Activated T-cell treated with anti-CD3 and anti-CD28 coated beads, Interleukin-2, amount 50 U/mL, for 24 hours (primary cell): Measurements from ENCODE around the gene KIAA1755.

Experiments
- DNase-seq: peaks from one replicate; pipeline ENCODE4 v3.0.0-alpha.2; 2020
- H3K27ac Mint-ChIP-seq: 2 replicates; pipeline ENCODE4 v1.8.0; 2020; ENCODE audit warnings: mild to moderate bottlenecking, mixed read lengths
- H3K27me3 Mint-ChIP-seq: 2 replicates; pipeline ENCODE4 v1.8.0; 2020; ENCODE audit warnings: mixed read lengths
- H3K36me3 Mint-ChIP-seq: 2 replicates; pipeline ENCODE4 v1.8.0; 2020; ENCODE audit warnings: low read depth, mixed read lengths
- H3K4me1 Mint-ChIP-seq: 2 replicates; pipeline ENCODE4 v1.8.0; 2020; ENCODE audit warnings: low read depth, mixed read lengths
- H3K4me3 Mint-ChIP-seq: 2 replicates; pipeline ENCODE4 v1.8.0; 2020; ENCODE audit warnings: mild to moderate bottlenecking, moderate library complexity, mixed read lengths
- H3K9me3 Mint-ChIP-seq: 2 replicates; pipeline ENCODE4 v1.8.0; 2020; ENCODE audit warnings: mixed read lengths

Gene KIAA1755

GRCh38 chr20:38216746-38217595 is 43.6 kb downstream of the KIAA1755 start:
- H3K36me3 Mint-ChIP-seq: no peaks in the 10 kb centered on the region
- H3K27ac Mint-ChIP-seq: no peak overlapping the region
- H3K9me3 Mint-ChIP-seq: no peaks in the 10 kb centered on the region
- peaks cover 4% of the 10 kb centered on the region for H3K4me1 Mint-ChIP-seq
- peaks cover 3% of the 10 kb centered on the region for H3K27me3 Mint-ChIP-seq
- no peak overlapping the region for H3K4me3 Mint-ChIP-seq
- no peak for DNase-seq

- no peaks in the 10 kb centered on the region for H3K9me3 Mint-ChIP-seq
- H3K4me3 Mint-ChIP-seq: no peak overlapping the region
- H3K27me3 Mint-ChIP-seq: peaks cover 3% of the 10 kb centered on the region
- no peaks in the 10 kb centered on the region for H3K36me3 Mint-ChIP-seq
- peaks cover 3% of the 10 kb centered on the region for H3K4me1 Mint-ChIP-seq
- no peak overlapping the region for H3K27ac Mint-ChIP-seq
- DNase-seq: no peak
Measured at GRCh38 chr20:38216201-38216600, 44.3 kb downstream of the KIAA1755 start.

GRCh38 chr20:38215194-38216182 is 45.0 kb downstream of the KIAA1755 start:
- Mint-ChIP-seq H3K4me3 (no peak overlapping the region), H3K9me3 (no peaks in the 10 kb centered on the region), H3K36me3 (no peaks in the 10 kb centered on the region), H3K27me3 (no peaks in the 10 kb centered on the region), H3K27ac (no peak overlapping the region), H3K4me1 (no peaks in the 10 kb centered on the region)
- no peak for DNase-seq

DNA sequence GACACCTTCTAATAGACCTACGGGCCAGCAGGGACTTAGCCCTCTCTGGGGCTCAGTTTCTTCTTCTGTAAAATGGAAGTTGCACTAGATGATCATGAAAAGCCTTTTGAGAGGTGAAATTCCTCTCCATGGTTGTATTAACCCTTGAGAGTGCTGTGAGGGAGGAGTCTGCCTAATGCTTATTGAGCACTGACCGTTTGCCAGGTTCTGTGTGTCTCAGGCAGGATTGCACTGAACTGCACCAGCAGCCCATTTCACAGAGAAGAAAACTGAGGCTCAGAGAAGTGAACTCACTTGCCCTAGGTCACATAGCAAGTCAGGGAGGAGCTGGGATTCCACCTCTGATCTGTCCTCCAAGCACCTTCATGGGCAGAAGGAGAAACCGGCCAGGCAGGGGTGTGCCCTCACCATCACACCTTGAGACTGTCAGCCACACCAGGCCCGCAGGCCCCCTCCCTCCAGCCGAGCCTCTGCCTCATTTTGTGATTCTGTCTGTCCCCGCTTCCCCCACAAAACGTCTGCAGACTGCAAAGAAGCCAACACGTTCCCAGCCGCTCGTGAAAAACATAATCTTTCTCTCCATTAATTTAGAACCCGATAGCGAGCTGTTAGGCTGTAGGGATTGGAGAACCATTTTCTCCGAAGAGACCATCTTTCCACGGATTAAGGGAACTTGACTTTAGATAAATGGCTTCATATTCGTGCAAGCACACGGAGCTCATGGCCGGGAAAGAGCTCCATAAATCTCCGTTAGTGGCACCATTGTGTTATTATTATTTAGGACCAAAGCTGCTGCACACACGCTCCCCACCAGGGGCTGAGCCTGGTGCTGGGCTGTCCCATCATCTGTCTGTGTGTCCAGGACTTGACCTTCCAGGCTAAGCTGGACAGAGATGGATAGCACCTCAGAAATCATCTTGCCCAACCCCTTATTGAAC is 46.0 kb downstream of the KIAA1755 start:
- DNase-seq: no peak
- H3K27me3 Mint-ChIP-seq: no peaks in the 10 kb centered on the region
- no peak overlapping the region for H3K4me3 Mint-ChIP-seq
- no peaks in the 10 kb centered on the region for H3K9me3 Mint-ChIP-seq
- H3K27ac Mint-ChIP-seq: no peak overlapping the region
- H3K36me3 Mint-ChIP-seq: no peaks in the 10 kb centered on the region
- H3K4me1 Mint-ChIP-seq: no peaks in the 10 kb centered on the region

DNA sequence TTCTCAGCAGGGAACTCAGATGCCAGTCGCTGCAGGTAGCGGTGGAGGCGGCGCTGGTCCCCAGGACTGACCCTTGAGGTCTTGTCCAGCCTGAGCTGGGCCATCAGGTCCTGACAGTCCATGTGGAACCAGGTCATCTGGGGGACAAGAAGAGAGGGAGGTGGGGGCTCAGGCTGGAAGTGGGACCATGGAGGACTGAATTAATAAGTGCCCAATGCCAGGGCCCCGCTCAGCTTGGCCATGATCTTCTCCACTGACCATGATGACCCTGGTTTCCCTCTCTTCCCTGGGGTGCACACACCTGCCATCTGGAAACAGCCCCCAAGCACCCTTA is 47.0 kb downstream of the KIAA1755 start:
- Mint-ChIP-seq H3K4me1 (no peaks in the 10 kb centered on the region), H3K36me3 (no peaks in the 10 kb centered on the region), H3K4me3 (no peak overlapping the region), H3K27me3 (peaks cover 1% of the 10 kb centered on the region), H3K9me3 (no peaks in the 10 kb centered on the region), H3K27ac (no peak overlapping the region)
- no peak for DNase-seq

DNA sequence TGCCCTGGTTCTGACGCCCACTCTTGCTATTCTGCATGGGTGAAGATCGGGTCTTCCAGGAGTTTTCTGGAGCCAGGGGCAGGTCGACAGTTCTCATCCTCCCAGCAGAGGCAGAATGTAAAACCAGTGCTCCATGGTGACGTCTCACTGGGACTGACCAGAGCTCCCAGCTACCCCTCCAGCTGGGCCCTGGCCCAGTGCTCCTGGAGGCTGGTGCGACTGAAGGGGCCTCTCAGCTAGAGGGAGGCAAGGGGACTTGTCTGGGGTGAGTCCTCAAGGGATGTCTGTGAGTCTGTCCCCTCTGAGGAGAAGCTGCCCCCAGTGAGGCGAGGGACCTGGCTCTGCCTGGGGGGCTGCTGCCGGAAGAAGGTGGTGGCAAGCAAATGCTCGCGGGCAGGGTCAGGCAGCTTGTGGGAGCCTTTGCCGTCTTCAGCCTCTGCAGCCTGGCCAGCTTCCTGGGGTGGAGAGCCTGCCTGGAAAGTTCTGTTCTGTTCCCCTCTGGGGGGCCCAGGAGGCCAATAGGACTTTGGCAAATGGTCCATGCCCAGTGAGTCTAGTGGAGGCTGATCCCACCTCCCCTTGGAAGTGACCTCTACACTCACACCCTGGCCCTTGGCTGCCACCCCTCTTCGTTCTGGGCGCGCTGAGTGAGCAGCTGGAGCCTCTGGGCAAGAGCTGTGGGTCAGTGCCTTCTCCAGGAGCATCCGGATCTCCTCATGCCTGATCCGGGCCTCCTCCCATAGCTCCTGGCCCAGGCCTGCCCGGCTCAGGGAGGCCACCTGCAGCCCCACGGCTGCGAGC is 47.5 kb downstream of the KIAA1755 start:
- Mint-ChIP-seq H3K36me3 (no peaks in the 10 kb centered on the region), H3K4me3 (no peak overlapping the region), H3K9me3 (no peaks in the 10 kb centered on the region), H3K27me3 (peaks cover 7% of the 10 kb centered on the region), H3K4me1 (no peaks in the 10 kb centered on the region), H3K27ac (no peak overlapping the region)
- DNase-seq: no peak

DNA sequence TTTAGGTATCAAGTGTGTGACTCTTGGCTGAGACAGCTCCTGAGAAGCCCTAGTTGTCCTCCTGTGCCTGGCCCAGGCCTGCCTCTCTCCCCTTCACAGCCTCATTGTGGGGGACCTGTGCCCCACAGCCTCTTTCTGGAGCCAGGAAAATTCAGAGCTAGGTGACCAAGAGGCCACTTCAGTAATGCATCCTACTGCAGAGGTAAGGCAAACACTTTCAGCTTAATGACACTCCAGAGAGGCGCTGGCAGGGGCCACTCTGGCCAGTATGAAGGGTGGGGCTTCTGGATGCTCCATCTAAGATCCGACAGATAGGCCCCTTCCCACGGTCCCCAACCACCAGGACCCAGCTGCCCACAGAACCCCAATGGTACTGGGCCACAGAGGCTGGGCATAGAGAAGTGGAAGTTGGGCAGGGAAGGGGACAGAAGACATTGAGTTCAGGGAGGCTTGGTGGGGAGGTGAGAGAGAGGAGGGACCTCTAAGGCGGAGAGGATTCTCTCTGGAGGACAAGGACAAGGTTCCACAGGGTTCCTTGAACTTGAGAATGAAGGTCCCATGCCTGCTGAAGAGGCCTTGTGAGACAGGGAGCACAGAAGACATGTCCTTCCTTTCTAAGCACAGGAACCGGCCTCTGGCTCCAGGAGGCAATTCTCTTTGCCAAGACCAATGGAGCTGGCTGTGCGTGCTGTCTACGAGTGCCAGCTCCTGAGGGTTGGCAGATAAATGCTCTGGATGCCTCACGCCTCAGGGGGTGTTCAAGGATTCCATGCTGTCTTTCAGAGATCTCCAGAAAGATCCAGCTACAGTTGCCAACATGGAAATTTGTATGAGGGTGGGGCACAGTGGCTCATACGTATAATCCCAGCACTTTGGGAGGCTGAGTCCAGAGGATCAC is 49.1 kb downstream of the KIAA1755 start:
- DNase-seq: no peak
- Mint-ChIP-seq H3K4me3 (no peak overlapping the region), H3K27ac (no peak overlapping the region), H3K4me1 (no peaks in the 10 kb centered on the region), H3K27me3 (peaks cover 10% of the 10 kb centered on the region), H3K36me3 (no peaks in the 10 kb centered on the region), H3K9me3 (no peaks in the 10 kb centered on the region)

GRCh38 chr20:38210741-38211140 is 49.8 kb downstream of the KIAA1755 start:
- H3K27ac Mint-ChIP-seq: no peak overlapping the region
- H3K9me3 Mint-ChIP-seq: no peaks in the 10 kb centered on the region
- peaks cover 10% of the 10 kb centered on the region for H3K27me3 Mint-ChIP-seq
- DNase-seq: peak; percentile 24
- H3K36me3 Mint-ChIP-seq: no peaks in the 10 kb centered on the region
- no peak overlapping the region for H3K4me3 Mint-ChIP-seq
- H3K4me1 Mint-ChIP-seq: no peaks in the 10 kb centered on the region

- H3K36me3 Mint-ChIP-seq: no peaks in the 10 kb centered on the region
- peaks cover 10% of the 10 kb centered on the region for H3K27me3 Mint-ChIP-seq
- H3K9me3 Mint-ChIP-seq: no peaks in the 10 kb centered on the region
- no peak overlapping the region for H3K27ac Mint-ChIP-seq
- no peak overlapping the region for H3K4me3 Mint-ChIP-seq
- peak; percentile 8 for DNase-seq
- no peaks in the 10 kb centered on the region for H3K4me1 Mint-ChIP-seq
Measured at GRCh38 chr20:38209736-38210405, 50.7 kb downstream of the KIAA1755 start.

DNA sequence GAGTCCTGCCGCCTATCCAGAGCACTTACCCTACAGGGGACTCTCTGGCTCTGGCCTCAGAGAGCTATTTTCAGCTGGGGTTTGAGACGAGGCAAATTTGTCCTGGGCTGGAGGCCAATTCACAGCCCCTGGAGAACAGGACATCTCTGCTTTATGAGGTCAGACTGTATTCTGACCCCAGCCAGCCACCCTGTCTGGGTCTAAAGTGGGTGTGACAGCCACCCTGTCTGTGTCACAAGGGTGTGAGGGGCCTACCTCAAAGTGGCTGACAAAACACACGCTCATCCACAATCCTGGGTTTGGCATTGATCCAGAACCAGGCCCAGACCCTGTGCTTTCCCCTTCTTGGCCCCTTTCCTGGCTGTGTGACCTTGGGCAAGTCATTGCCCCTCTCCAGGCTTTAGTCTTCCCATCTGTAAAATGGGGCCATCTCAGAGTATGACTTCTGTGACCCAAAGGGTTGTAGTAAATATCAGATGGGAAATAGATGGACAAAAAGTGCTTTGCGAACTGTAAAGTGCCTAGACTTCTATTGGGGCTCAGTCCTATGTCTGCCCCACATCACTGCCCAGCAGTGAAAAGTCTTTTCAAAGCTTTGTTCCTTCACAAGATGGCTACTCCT is 51.4 kb downstream of the KIAA1755 start:
- peak; percentile 18 for DNase-seq
- Mint-ChIP-seq H3K27me3 (peaks cover 10% of the 10 kb centered on the region), H3K4me3 (no peak overlapping the region), H3K36me3 (no peaks in the 10 kb centered on the region), H3K27ac (no peak overlapping the region), H3K9me3 (no peaks in the 10 kb centered on the region), H3K4me1 (no peaks in the 10 kb centered on the region)

DNA sequence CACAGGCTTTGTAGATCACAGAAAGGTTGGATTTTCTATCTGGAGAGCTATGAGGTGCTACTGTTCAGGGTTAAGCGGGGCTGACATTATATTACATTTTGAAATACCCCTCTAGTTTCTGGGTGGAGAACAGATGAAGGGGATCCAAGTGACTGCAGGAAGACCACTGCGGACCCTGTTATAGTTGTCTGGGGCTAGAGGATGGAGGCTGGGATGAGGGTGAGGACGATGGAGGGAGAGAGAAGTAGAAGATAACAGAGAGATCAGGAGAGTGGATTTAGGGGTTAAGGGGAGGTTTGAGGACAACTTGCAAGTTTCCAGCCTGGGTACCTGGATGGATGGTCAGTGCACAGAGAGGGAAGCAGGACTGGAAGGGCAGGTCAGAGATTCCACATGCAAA is 52.0 kb downstream of the KIAA1755 start:
- Mint-ChIP-seq H3K4me1 (no peaks in the 10 kb centered on the region), H3K27me3 (peaks cover 10% of the 10 kb centered on the region), H3K9me3 (no peaks in the 10 kb centered on the region), H3K4me3 (no peak overlapping the region), H3K27ac (no peak overlapping the region), H3K36me3 (no peaks in the 10 kb centered on the region)
- no peak for DNase-seq

DNA sequence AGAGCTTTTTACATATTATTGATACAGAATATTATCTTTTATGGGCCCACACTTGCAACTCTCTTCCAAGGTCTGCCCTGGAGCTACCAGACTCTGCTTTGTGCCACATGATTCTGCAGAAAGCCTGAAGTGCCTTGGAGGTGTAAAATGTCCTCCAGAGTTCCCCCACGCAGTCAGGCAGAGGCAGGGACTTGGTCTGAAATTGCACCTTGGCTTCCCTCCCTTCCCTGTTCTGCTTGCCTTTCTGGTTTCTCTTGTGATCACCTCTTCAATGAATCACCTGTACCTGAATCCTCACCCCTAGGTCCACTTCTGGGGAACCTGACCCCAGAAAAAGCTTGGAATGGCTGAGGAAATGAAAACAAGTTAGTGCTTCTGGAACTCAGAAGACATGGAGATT is 52.4 kb downstream of the KIAA1755 start:
- Mint-ChIP-seq H3K27ac (no peak overlapping the region), H3K4me1 (no peaks in the 10 kb centered on the region), H3K4me3 (no peak overlapping the region), H3K9me3 (no peaks in the 10 kb centered on the region), H3K27me3 (peaks cover 10% of the 10 kb centered on the region), H3K36me3 (no peaks in the 10 kb centered on the region)
- DNase-seq: no peak
